GM18907 (cell line): Measurements from ENCODE around the gene SLIT2.

Experiments used
- ATAC-seq: cut with Tn5 transposase; IDR thresholded peaks from one replicate; pipeline ENCODE4 v1.9.1; 2021; ENCODE audit warnings: mild to moderate bottlenecking, moderate library complexity; ENCODE audit not compliant: unreplicated experiment

SLIT2 gene

GRCh38 chr4:20251796-20252655, at the start of gene SLIT2:
SLIT2 (plus strand) TSS chr4:20251905; CDS start chr4:20253816, 1,911 bp downstream.
- peak; percentile 64 for ATAC-seq

GRCh38 chr4:20203508-20203907, 48.2 kb upstream of the SLIT2 start:
- ATAC-seq: no peak

GRCh38 chr4:20217521-20217920, 34.2 kb upstream of the SLIT2 start:
- no peak for ATAC-seq

GRCh38 chr4:20217951-20218350, 33.8 kb upstream of the SLIT2 start:
- ATAC-seq: no peak

GRCh38 chr4:20219521-20219920, 32.2 kb upstream of the SLIT2 start:
- ATAC-seq: no peak

- no peak for ATAC-seq
Observed at GRCh38 chr4:20237894-20238537, 13.7 kb upstream of the SLIT2 start.

- ATAC-seq: no peak
Observed at GRCh38 chr4:20248155-20248558, 3.5 kb upstream of the SLIT2 start.

GRCh38 chr4:20249333-20249732, 2.4 kb upstream of the SLIT2 start:
- ATAC-seq: no peak

GRCh38 chr4:20251031-20251795, 492 bp upstream of the SLIT2 start:
- peak; percentile 11 for ATAC-seq

- ATAC-seq: no peak
Observed at GRCh38 chr4:20252656-20253282, 1.1 kb downstream of the SLIT2 start.

GRCh38 chr4:20253283-20253734, 1.6 kb downstream of the SLIT2 start:
- ATAC-seq: no peak

- no peak for ATAC-seq
Observed at GRCh38 chr4:20253735-20254409, 2.2 kb downstream of the SLIT2 start.

GRCh38 chr4:20254511-20255250, 3.0 kb downstream of the SLIT2 start:
- ATAC-seq: no peak

GRCh38 chr4:20255251-20255586, 3.5 kb downstream of the SLIT2 start:
- ATAC-seq: no peak

- ATAC-seq: no peak
Observed at GRCh38 chr4:20255823-20256222, 4.1 kb downstream of the SLIT2 start.

- no peak for ATAC-seq
Observed at GRCh38 chr4:20256381-20256881, 4.7 kb downstream of the SLIT2 start.

GRCh38 chr4:20259707-20260106, 8.0 kb downstream of the SLIT2 start:
- ATAC-seq: no peak

- ATAC-seq: no peak
Observed at GRCh38 chr4:20260821-20261220, 9.1 kb downstream of the SLIT2 start.

- ATAC-seq: no peak
Observed at GRCh38 chr4:20262221-20262620, 10.5 kb downstream of the SLIT2 start.

GRCh38 chr4:20264688-20265087, 13.0 kb downstream of the SLIT2 start:
- no peak for ATAC-seq
